Esophagus squamous epithelium (tissue), 5 donors: Measurements from ENCODE around the gene GDI1. TPM values are rescaled to one million over a fixed set of nuclear protein-coding genes. Genes with fewer than 3 reads are reported as not detected.

Experiments used
- DNase-seq: peaks from one replicate; lab custom pipeline; 2025; lab: John Stamatoyannopoulos, UW
- H3K27ac ChIP-seq, 4 donors: fragments of 200-600 bp; sonication (generic); one replicate each; pipeline ENCODE4 v1.5.1; 2016 to 2019; ENCODE audit warnings: mild to moderate bottlenecking in 1 of 4
- H3K27me3 ChIP-seq, 4 donors: fragments of 200-600 bp; sonication (generic); 1 replicate in 3 of 4; 2 replicates in 1 of 4; pipeline versions ENCODE4 v1.5.1 to v1.6.0; 2017 to 2021; ENCODE audit warnings: antibody characterized with exemption in 1 of 4
- H3K36me3 ChIP-seq, 3 donors: fragments of 200-600 bp; sonication (generic); one replicate each; pipeline ENCODE4 v1.5.1; 2016 to 2019
- H3K4me1 ChIP-seq, 3 donors: fragments of 200-600 bp; sonication (generic); one replicate each; pipeline ENCODE4 v1.5.1; 2017 to 2019
- H3K4me3 ChIP-seq, 4 donors: fragments of 200-600 bp; sonication (generic); 1 replicate in 3 of 4; 2 replicates in 1 of 4; pipeline ENCODE4 v1.5.1; 2016 to 2019; ENCODE audit warnings: mild to moderate bottlenecking in 2 of 4, moderate library complexity in 1 of 4
- H3K9me3 ChIP-seq, 3 donors: fragments of 200-600 bp; sonication (generic); one replicate each; pipeline ENCODE4 v1.5.1; 2016 to 2019
- POLR2A ChIP-seq, 4 donors: fragments of 450-650 bp; IDR thresholded peaks; one replicate each; pipeline ENCODE4 v1.6.1; 2017; ENCODE audit warnings: antibody characterized with exemption in 4 of 4, mild to moderate bottlenecking in 4 of 4, moderate library complexity in 3 of 4
- whole genome bisulfite sequencing, 2 donors: methylation state at CpG; one replicate each; pipeline ENCODE4 v1.1.5; 2018; 5-methylcytosine and 5-hydroxymethylcytosine counted together
- intact Hi-C: fragments of 100-400 bp; cut with DNase I; formaldehyde crosslinking; loops from one replicate; pipeline ENCODE4 v1.15.0; 2022
- total RNA-seq, 4 donors: library from RNA; depleted of rRNA; stranded (reverse); fragments of >200 nt; gene quantifications; one replicate each; pipeline ENCODE4 v1.1.0, GENCODE V29; 2016
- TF ChIP-seq, protein P1 (sequence below), 6 experiments: fragments of 450-650 bp in 4 of 6; fragments of 200-600 bp in 2 of 6; sonication (generic) in 2 of 6; IDR thresholded peaks; one replicate each; pipeline ENCODE4 v1.5.1; 2016 to 2019; ENCODE audit warnings: antibody characterized with exemption in 6 of 6, mild to moderate bottlenecking in 4 of 6, moderate library complexity in 4 of 6
- donor health status: DM: yes; HTN: yes; CAD: no.

The GDI1 gene
- total RNA-seq, 4 donors from 2014 or later: 35.2 to 82.6 (median 35.6) TPM

DNA sequence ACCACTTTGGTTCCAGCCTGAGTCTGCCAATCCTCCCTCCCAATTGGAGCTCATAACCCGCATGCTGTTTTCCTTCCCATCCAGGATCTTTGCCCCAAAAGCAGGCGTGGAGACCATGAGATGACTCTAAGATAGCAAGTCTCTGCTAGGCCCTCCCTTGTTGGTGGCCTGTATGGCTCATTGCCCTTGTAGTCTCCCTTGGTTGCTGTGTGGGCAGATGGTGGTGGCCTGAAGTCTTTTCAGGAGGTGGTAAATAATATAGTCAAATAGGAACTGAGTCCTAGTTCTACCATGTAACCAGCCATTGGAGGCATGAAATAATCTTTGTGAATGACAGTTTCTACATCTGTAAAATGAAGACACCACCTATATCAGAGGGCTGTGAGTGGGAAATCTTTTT lies 7.2 kb upstream of the GDI1 start:
- TF ChIP-seq POLR2A (IDR thresholded peaks at IDR 0.05): no peak
- TF ChIP-seq, protein P1, sequence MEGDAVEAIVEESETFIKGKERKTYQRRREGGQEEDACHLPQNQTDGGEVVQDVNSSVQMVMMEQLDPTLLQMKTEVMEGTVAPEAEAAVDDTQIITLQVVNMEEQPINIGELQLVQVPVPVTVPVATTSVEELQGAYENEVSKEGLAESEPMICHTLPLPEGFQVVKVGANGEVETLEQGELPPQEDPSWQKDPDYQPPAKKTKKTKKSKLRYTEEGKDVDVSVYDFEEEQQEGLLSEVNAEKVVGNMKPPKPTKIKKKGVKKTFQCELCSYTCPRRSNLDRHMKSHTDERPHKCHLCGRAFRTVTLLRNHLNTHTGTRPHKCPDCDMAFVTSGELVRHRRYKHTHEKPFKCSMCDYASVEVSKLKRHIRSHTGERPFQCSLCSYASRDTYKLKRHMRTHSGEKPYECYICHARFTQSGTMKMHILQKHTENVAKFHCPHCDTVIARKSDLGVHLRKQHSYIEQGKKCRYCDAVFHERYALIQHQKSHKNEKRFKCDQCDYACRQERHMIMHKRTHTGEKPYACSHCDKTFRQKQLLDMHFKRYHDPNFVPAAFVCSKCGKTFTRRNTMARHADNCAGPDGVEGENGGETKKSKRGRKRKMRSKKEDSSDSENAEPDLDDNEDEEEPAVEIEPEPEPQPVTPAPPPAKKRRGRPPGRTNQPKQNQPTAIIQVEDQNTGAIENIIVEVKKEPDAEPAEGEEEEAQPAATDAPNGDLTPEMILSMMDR (IDR thresholded peaks at IDR 0.05): no peak
- intact Hi-C loops: no loop called here
- H3K27me3 ChIP-seq: no peaks in the 10 kb centered on the region
- no peaks in the 10 kb centered on the region for H3K9me3 ChIP-seq
- no peak for DNase-seq
- H3K4me1 ChIP-seq: peaks cover 5 to 42% (median 7%) of the 10 kb centered on the region in 3 donors
- H3K36me3 ChIP-seq: peaks cover 0 to 32% (median 5%) of the 10 kb centered on the region in 3 donors
- peak overlapping the region in 3 of 4 donors; percentile 54 to 83 (median 75) for H3K4me3 ChIP-seq
- H3K27ac ChIP-seq: peak overlapping the region in 2 of 4 donors; percentile 75 to 89
- 60 to 100% methylated on average over 1 of the region's 2 CpGs for WGBS, 2 donors

DNA sequence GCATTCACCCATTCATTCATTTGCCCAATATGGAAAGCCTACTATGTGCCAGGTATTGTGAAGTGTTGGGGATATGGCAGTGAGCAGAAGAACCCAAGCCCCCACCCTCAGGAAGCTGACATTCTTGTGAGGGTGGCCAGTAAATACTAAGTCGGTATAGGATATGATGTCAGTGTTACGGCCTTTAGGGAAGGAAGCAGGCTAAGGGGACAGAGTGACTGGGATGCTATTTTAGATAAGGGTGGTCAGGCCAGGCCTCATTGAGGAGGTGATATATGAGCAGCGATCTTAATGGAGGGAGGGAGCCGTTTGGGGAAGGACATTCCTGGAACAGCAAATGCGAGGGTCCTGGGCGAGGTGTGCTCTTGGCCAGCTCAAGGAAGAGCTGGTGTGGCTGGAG lies 6.5 kb upstream of the GDI1 start:
- intact Hi-C loops: no loop called here
- no peaks in the 10 kb centered on the region for H3K9me3 ChIP-seq
- TF ChIP-seq, protein P1 (IDR thresholded peaks at IDR 0.05): no peak
- TF ChIP-seq POLR2A (IDR thresholded peaks at IDR 0.05): no peak
- 75 to 83% methylated on average over 4 to 6 of the region's 6 CpGs for WGBS, 2 donors
- peaks cover 3 to 39% (median 5%) of the 10 kb centered on the region in 3 donors for H3K36me3 ChIP-seq
- H3K27me3 ChIP-seq: no peaks in the 10 kb centered on the region
- peaks cover 5 to 42% (median 7%) of the 10 kb centered on the region in 3 donors for H3K4me1 ChIP-seq
- peak overlapping the region in 3 of 4 donors; percentile 33 to 61 (median 48) for H3K27ac ChIP-seq
- peak overlapping the region in 1 of 4 donors; percentile 15 for H3K4me3 ChIP-seq
- DNase-seq: no peak

DNA sequence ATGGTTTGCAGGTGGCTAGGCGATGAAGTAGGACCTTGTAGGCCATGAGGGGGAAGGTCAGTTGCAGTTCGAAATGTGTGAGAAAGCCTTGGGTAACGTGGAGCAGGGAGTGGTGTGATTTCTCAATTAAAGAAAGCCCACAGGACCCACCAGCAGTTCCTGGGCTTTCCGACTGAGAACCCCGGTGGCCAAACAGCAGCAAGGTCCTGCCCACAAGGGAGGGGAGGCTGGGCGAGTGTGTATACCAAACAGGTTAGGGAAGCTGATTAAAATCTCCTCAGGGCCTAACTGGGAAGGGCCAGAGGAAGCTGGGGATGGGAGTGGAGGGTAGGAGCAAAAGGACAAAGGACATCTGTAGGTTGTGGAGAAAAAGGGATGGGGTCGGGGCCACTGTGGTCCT lies 6.0 kb upstream of the GDI1 start:
- Histone ChIP-seq H3K27ac (peak overlapping the region in 3 of 4 donors; percentile 33 to 61 (median 48)), H3K36me3 (peaks cover 5 to 43% (median 8%) of the 10 kb centered on the region in 3 donors), H3K9me3 (no peaks in the 10 kb centered on the region), H3K27me3 (no peaks in the 10 kb centered on the region), H3K4me3 (no peak overlapping the region), H3K4me1 (peaks cover 5 to 42% (median 7%) of the 10 kb centered on the region in 3 donors)
- WGBS, 2 donors: 49 to 55% methylated on average over 7 of the region's 7 CpGs
- TF ChIP-seq POLR2A (IDR thresholded peaks at IDR 0.05): no peak
- no peak for DNase-seq
- intact Hi-C loops: no loop called here

DNA sequence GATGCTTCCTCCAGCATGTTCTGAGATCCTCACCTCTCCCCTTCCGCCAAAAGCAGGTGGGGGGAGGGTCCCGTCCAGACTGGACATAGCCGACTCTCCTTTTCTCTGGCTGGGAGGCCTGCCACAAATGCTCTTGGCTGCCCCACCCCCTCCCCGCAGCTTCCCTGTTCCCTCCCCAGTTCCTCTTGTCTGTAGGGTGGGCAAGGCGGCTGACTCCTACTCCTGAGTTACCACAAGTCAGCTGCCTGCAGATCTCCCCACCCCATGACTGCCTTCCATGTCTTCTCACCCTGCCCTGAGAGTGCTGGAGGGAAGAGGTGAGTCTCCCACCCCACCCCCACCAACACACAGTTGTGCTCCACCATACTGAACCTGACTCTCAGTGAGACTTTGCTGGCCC lies 5.6 kb upstream of the GDI1 start:
- 71 to 73% methylated on average over 3 of the region's 5 CpGs for WGBS, 2 donors
- peak overlapping the region in 3 of 4 donors; percentile 33 to 61 (median 48) for H3K27ac ChIP-seq
- H3K9me3 ChIP-seq: no peaks in the 10 kb centered on the region
- H3K36me3 ChIP-seq: peaks cover 5 to 43% (median 8%) of the 10 kb centered on the region in 3 donors
- intact Hi-C loops: no loop called here
- DNase-seq: no peak
- TF ChIP-seq POLR2A (IDR thresholded peaks at IDR 0.05): no peak
- TF ChIP-seq, protein P1 (IDR thresholded peaks at IDR 0.05): no peak
- H3K27me3 ChIP-seq: no peaks in the 10 kb centered on the region
- no peak overlapping the region for H3K4me3 ChIP-seq
- peaks cover 5 to 47% (median 7%) of the 10 kb centered on the region in 3 donors for H3K4me1 ChIP-seq

DNA sequence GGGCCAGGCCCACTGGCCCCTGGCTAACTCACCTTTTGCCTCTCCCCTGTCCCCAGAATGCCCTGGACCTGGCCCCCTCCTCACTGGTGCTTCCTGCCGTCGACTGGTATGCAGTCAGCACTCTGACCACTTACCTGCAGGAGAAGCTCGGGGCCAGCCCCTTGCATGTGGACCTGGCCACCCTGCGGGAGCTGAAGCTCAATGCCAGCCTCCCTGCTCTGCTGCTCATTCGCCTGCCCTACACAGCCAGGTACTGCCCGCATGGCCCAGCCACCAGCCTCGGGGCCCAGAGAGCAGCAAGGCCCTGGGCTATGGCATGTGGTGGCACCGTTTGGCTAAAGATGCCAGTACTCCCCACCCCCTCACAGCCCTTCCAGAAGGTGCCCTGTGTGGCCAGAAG lies 4.7 kb upstream of the GDI1 start:
- no peaks in the 10 kb centered on the region for H3K9me3 ChIP-seq
- peaks cover 5 to 45% (median 7%) of the 10 kb centered on the region in 3 donors for H3K4me1 ChIP-seq
- TF ChIP-seq, protein P1 (IDR thresholded peaks at IDR 0.05): no peak
- no peak for TF ChIP-seq POLR2A (IDR thresholded peaks at IDR 0.05)
- DNase-seq: no peak
- no peaks in the 10 kb centered on the region for H3K27me3 ChIP-seq
- intact Hi-C loops: no loop called here
- H3K4me3 ChIP-seq: no peak overlapping the region
- 60% methylated on average over 1 of the region's 8 CpGs; no CpG with 5 or more reads in 1 of the 2 donors for WGBS, 2 donors
- peaks cover 5 to 43% (median 8%) of the 10 kb centered on the region in 3 donors for H3K36me3 ChIP-seq
- peak overlapping the region in 1 of 4 donors; percentile 33 for H3K27ac ChIP-seq
